GM18861 (cell line): Measurements from ENCODE around the gene EXOSC9.
"Not testable (repeated sequence)": the region's sequence is repeated elsewhere in the genome, so short reads cannot be mapped to it uniquely, and the experiment has no call there.

Experiments used
- ATAC-seq: cut with Tn5 transposase; IDR thresholded peaks from one replicate; pipeline ENCODE4 v1.9.1; 2021; ENCODE audit not compliant: unreplicated experiment

EXOSC9 gene

GRCh38 chr4:121800961-121801714 lies at the start of gene EXOSC9:
Gene EXOSC9, plus strand, starts transcription at chr4:121801323. Its CDS starts 102 bp downstream, at chr4:121801425.
- ATAC-seq: peak; percentile 75

GRCh38 chr4:121752142-121752541 lies 49.0 kb upstream of the EXOSC9 start:
- not testable (repeated sequence) for ATAC-seq

GRCh38 chr4:121758925-121759568 lies 42.1 kb upstream of the EXOSC9 start:
- ATAC-seq: no peak

GRCh38 chr4:121760205-121760604 lies 40.9 kb upstream of the EXOSC9 start:
- no peak for ATAC-seq

GRCh38 chr4:121764303-121764701 lies 36.8 kb upstream of the EXOSC9 start:
- ATAC-seq: no peak

- ATAC-seq: no peak
These were observed 36.3 kb upstream of the EXOSC9 start, which contains the start of gene SMIM43 for GRCh38 chr4:121764702-121765367. Gene SMIM43, minus strand, starts transcription at chr4:121765164. Its CDS starts 59 bp downstream, at chr4:121765105.

GRCh38 chr4:121765368-121765705 lies 35.8 kb upstream of the EXOSC9 start:
- no peak for ATAC-seq

- ATAC-seq: no peak
These were observed 35.1 kb upstream of the EXOSC9 start for GRCh38 chr4:121765971-121766538.

- ATAC-seq: no peak
These were observed 34.0 kb upstream of the EXOSC9 start for GRCh38 chr4:121767166-121767565.

- ATAC-seq: no peak
These were observed 31.8 kb upstream of the EXOSC9 start for GRCh38 chr4:121769341-121769740.

GRCh38 chr4:121771869-121772268 lies 29.3 kb upstream of the EXOSC9 start:
- ATAC-seq: no peak

- ATAC-seq: no peak
These were observed 27.2 kb upstream of the EXOSC9 start for GRCh38 chr4:121773883-121774282.

- no peak for ATAC-seq
These were observed 24.3 kb upstream of the EXOSC9 start for GRCh38 chr4:121776610-121777401.

GRCh38 chr4:121777625-121778024 lies 23.5 kb upstream of the EXOSC9 start:
- no peak for ATAC-seq

- ATAC-seq: no peak
These were observed 22.0 kb upstream of the EXOSC9 start for GRCh38 chr4:121778991-121779628.

- ATAC-seq: no peak
These were observed 17.9 kb upstream of the EXOSC9 start for GRCh38 chr4:121783210-121783609.

- ATAC-seq: no peak
These were observed 16.7 kb upstream of the EXOSC9 start for GRCh38 chr4:121784401-121784800.

GRCh38 chr4:121784975-121785374 lies 16.1 kb upstream of the EXOSC9 start:
- no peak for ATAC-seq

- ATAC-seq: no peak
These were observed 15.6 kb upstream of the EXOSC9 start for GRCh38 chr4:121785479-121785878.

GRCh38 chr4:121786221-121786620 lies 14.9 kb upstream of the EXOSC9 start:
- ATAC-seq: no peak
